IPS-18c (cell line): ENCODE measurements around the gene VWA5B2.

Source experiments
- H3K4me3 ChIP-seq: 2 replicates; pipeline ENCODE4 v1.7.0; 2013; ENCODE audit warnings: low read depth, mild to moderate bottlenecking, low read length, moderate library complexity; ENCODE audit not compliant: insufficient read depth
- H3K9me3 ChIP-seq: one replicate; pipeline ENCODE4 v1.6.1; 2013; ENCODE audit warnings: mild to moderate bottlenecking, low read length, moderate library complexity; ENCODE audit not compliant: control insufficient read depth, insufficient read depth

VWA5B2 gene

DNA sequence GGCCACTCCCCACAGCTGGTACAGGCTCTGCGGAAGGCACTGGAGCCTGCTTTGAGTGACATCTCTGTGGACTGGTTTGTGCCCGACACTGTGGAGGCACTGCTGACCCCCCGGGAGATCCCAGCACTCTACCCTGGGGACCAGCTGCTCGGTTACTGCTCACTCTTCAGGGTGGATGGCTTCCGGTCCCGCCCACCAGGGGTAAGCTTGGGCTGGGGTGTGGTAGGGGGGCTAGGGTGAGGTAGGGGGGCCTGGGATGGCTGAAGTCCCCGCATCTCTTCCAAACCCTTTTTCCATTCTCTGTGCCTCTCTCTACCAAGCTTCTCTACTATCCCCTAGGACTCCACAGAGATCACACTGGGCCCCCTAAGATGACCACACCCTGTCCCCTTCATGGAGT lies 7.8 kb downstream of the VWA5B2 start:
- Histone ChIP-seq H3K9me3 (peaks cover 7% of the 10 kb centered on the region), H3K4me3 (no peak overlapping the region)

DNA sequence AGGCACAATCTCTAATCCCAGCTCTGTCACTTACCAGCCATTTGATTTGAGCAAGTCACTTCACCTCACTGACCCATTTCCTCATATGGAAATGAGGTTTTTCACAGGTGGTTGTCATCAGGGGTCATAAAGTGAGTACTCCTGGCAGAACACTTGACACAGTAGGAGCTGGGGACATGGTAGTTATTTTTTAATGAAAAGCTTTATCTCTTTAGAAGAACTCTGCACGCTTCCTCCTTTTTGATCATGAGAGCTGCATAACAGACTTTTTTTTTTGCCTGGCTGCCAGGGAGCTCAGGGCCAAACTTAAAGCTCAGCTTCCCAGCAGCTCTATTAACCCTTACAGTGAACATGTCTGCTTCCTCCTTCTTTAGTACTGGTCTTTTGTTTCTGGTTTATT lies 8.4 kb downstream of the VWA5B2 start:
- H3K4me3 ChIP-seq, result no peak overlapping the region
- peaks cover 7% of the 10 kb centered on the region for H3K9me3 ChIP-seq

DNA sequence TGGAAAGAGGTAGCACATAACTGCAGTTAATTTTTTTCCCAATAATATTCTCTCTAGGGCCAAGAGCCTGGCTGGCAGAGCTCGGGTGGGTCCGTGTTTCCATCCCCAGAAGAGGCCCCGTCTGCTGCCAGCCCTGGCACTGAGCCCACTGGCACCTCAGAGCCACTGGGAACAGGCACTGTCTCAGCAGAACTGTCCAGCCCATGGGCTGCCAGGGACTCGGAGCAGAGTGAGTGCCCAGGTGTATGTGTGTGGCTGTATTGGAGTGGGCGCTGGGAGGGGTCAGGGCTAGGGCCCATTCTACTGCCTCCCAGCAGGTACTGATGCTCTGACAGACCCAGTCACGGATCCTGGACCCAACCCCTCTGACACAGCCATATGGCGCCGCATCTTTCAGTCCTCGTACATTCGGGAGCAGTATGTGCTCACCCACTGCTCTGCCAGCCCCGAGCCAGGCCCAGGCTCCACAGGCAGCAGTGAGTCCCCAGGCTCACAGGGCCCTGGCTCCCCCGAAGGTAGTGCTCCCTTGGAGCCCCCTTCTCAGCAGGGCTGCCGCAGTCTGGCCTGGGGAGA lies 8.9 kb downstream of the VWA5B2 start:
- peaks cover 7% of the 10 kb centered on the region for H3K9me3 ChIP-seq

GRCh38 chr3:184239221-184239620 lies 9.8 kb downstream of the VWA5B2 start:
- peaks cover 7% of the 10 kb centered on the region for H3K9me3 ChIP-seq
- no peak overlapping the region for H3K4me3 ChIP-seq

More for the DNA sequence above, 8.9 kb downstream of the VWA5B2 start:
- no peak overlapping the region for H3K4me3 ChIP-seq

DNA sequence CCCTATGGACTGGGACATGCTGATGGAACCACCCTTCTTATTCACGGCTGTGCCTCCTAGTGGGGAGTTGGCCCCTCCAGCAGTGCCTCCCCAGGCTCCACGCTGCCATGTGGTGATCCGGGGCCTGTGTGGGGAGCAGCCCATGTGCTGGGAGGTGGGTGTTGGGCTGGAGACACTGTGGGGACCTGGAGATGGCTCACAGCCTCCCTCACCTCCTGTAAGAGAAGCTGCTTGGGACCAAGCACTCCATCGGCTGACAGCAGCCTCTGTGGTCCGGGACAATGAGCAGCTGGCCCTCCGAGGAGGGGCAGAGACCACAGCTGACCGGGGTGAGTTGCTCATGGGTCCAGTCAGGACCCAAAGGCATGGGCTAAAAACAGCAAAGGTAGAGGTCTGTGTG lies 10.3 kb downstream of the VWA5B2 start:
- H3K4me3 ChIP-seq, result no peak overlapping the region
- peaks cover 6% of the 10 kb centered on the region for H3K9me3 ChIP-seq

- Histone ChIP-seq H3K9me3 (peaks cover 4% of the 10 kb centered on the region), H3K4me3 (no peak overlapping the region)
These were observed 11.2 kb downstream of the VWA5B2 start for GRCh38 chr3:184240384-184241140.

DNA sequence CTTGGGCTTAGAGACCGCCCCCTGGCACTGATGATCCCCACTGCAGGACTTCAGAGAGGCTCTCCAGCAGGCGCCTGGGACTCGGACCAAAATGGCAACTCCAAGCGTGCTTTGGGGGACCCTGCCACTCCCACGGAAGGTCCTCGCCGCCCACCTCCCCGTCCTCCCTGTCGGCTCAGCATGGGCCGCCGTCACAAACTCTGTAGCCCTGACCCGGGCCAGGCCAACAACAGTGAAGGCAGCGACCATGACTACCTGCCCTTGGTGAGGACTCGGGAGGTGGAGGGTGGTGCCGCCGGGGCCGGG lies 11.7 kb downstream of the VWA5B2 start:
- Histone ChIP-seq H3K4me3 (no peak overlapping the region; the same call in 1 of the 2 replicates), H3K9me3 (peaks cover 4% of the 10 kb centered on the region)

DNA sequence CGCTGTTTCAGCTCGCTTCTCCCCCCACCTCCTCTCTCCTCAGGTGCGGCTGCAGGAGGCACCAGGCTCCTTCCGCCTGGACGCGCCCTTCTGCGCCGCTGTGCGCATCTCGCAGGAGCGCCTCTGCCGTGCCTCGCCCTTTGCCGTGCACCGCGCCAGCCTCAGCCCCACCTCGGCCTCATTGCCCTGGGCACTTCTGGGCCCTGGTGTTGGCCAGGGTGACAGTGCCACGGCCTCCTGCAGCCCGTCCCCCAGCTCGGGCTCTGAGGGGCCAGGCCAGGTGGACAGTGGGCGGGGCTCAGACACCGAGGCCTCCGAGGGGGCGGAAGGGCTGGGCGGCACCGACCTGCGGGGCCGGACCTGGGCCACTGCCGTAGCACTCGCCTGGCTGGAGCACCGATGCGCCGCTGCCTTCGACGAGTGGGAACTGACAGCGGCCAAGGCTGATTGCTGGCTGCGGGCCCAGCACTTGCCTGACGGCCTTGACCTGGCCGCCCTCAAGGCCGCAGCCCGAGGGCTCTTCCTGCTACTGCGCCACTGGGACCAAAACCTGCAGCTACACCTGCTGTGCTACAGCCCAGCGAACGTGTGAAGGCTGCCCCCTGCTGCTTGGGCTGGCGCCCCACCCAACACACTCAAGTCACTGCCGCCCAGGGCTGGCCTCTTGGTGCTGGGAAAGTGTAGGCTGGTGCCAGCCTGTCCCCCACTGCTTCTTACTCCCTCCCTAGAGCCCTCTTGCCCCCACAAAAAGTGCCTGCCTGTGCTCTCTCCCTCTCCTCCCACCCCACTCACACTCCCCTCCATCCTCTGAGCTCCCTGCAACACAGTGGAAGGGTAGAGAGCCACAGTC lies 12.3 kb downstream of the VWA5B2 start:
- Histone ChIP-seq H3K9me3 (peaks cover 4% of the 10 kb centered on the region), H3K4me3 (peak overlapping the region; percentile 31; the same call in 1 of the 2 replicates)

GRCh38 chr3:184242297-184242685 lies 12.9 kb downstream of the VWA5B2 start:
- H3K4me3 ChIP-seq, result no peak overlapping the region
- H3K9me3 ChIP-seq, result no peaks in the 10 kb centered on the region

DNA sequence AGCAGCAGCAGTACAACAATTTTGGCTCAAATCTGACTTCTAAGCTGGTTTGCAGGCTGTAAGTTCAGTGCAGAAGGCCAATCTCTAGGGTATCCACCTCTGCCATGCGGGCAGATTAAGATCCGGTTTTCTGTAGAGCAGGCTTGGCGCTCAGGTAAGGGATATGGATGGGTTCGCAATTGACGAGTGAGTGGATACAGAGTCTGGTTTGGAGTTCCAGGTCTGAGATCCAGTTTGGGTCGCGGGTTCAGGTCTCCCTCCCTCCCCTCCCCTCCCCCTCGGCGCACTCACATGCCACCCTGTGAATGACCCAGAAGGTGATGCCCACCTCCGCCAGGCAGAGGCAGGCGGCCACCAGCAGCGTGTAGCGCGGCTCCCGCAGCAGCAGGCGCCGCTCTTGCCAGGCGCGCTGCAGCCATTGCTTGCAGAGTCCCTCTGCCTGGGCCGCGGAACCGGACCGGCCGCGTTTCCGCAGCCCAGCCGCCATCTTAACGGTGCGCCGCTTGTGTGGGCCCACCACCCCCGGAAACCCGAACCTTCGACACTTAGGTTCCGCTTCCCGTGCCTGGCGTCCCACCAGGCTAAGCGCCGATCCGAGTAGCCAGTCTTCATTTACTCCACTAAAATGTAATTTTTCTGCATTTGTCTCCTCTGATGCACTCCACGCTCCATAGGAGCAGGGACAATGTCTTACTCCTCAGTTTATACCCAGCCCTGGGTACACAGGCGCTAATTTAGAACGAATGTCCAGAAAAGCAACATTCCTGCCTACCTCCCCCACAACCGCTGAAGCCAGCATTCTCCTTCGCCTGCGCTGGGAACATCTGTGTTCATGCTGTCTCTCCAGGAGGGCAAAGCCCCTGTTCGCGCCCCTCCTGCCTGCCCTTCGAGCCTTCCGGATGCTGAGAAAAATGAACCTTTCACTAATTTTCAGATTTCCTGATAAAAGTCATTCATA lies 19.3 kb downstream of the VWA5B2 start, which contains the start of gene ALG3:
Gene ALG3 (minus strand): TSS at position 509 of the 958 bp plus-strand sequence. CDS start 22 bp downstream, at position 487.
- Histone ChIP-seq H3K9me3 (no peaks in the 10 kb centered on the region), H3K4me3 (peak within 1 kb of the TSS; percentile 82)

DNA sequence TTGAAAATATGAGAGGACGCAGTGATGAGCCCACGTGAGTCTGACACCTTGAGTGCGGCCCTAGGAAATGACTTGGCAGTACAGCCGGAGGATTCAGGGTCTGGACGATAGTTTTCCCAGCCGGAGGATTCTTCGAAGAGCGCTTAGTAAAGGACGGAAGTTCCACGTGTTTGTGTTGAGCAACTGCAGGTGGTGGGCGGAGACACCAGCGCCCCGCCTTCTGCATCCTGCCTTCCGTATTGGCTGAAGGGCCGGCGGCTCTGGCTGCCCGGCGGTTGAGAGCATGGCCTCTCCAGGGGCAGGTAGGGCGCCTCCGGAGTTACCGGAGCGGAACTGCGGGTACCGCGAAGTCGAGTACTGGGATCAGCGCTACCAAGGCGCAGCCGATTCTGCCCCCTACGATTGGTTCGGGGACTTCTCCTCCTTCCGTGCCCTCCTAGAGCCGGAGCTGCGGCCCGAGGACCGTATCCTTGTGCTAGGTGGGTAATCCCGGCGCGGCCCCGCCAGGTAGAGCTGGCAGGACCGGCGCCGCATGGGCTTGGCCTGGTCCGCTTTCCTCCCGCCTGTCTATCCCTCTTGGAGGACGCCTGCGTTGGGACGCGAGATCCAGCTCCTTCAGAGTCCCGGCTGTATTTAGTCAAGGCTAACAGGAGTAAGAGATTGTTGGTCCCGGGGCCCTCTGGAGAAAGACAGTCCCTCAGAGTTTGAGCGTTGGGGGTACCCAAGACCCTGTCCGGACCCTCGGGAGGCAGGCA lies 20.2 kb downstream of the VWA5B2 start, which contains the start of gene EEF1AKMT4:
Gene EEF1AKMT4 (plus strand): TSS at position 261 of the 755 bp plus-strand sequence. CDS start 23 bp downstream, at position 284.
- no peaks in the 10 kb centered on the region for H3K9me3 ChIP-seq

DNA sequence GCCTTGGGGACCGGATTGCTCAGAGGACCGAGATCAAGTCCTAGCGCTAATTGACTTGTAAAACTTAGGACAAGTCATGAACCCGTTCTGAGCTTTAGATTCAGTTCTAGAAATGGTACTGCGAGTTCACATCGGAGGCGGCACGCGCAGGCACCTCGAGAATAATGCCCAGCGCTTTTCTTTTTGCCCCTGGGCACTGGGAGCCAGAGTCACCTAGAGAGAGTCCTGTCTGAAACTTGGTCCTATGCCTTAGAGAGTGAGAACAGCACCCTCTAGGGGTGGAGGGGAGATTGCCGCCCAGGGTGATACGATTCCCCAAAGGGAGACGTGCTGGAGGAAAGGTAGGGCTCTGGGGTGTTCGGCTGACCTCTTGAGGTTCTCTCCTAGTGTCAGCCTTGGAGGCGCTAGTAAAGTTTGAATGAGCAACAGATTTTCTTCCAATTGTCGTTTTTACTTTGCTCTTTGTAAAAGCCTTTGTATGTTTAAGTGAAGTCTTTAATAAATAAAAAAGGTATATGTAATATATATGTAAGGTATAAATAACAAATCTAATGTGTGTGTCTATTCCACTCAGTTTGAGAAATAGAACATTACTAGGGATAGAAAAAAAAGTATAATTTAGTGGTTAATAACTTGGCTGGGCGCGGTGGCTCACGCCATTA lies 20.9 kb downstream of the VWA5B2 start:
- no peaks in the 10 kb centered on the region for H3K9me3 ChIP-seq
- H3K4me3 ChIP-seq, result peak overlapping the region; percentile 82

More for the DNA sequence above, 20.2 kb downstream of the VWA5B2 start, which contains the start of gene EEF1AKMT4:
- peak within 1 kb of the TSS; percentile 82 for H3K4me3 ChIP-seq

- no peak overlapping the region for H3K4me3 ChIP-seq
- H3K9me3 ChIP-seq, result peaks cover 2% of the 10 kb centered on the region
These were observed 26.1 kb downstream of the VWA5B2 start for GRCh38 chr3:184255291-184256039.

GRCh38 chr3:184257083-184257915 lies 27.9 kb downstream of the VWA5B2 start:
- Histone ChIP-seq H3K9me3 (peaks cover 2% of the 10 kb centered on the region), H3K4me3 (no peak overlapping the region)
